HG02981 (cell line): ENCODE data around the gene CHCHD3.

Experiments used
- ATAC-seq: cut with Tn5 transposase; IDR thresholded peaks from one replicate; pipeline ENCODE4 v1.9.1; 2021; ENCODE audit warnings: mild to moderate bottlenecking, moderate library complexity; ENCODE audit not compliant: unreplicated experiment

CHCHD3 gene

GRCh38 chr7:132830941-132831340 is 250.9 kb downstream of the CHCHD3 start:
- no peak for ATAC-seq

DNA sequence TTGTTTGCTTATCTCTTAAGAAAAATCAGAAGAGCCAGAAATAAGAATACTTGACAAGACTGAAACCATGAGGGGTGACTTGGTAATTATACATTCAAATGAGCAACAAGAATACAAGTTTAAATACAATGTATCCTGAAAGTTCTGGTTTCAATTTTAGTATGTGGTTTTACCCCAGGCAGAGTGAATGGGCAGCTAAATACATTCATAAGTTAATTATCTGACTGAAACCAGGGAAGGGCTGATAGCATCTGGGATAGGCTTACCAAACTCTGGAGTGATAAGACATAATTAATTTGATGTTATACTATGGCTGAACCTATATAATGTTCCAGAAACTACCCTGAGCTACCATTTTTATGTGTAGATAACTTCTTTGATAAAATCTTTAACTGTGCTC is 253.4 kb downstream of the CHCHD3 start:
- peak; percentile 64 for ATAC-seq

DNA sequence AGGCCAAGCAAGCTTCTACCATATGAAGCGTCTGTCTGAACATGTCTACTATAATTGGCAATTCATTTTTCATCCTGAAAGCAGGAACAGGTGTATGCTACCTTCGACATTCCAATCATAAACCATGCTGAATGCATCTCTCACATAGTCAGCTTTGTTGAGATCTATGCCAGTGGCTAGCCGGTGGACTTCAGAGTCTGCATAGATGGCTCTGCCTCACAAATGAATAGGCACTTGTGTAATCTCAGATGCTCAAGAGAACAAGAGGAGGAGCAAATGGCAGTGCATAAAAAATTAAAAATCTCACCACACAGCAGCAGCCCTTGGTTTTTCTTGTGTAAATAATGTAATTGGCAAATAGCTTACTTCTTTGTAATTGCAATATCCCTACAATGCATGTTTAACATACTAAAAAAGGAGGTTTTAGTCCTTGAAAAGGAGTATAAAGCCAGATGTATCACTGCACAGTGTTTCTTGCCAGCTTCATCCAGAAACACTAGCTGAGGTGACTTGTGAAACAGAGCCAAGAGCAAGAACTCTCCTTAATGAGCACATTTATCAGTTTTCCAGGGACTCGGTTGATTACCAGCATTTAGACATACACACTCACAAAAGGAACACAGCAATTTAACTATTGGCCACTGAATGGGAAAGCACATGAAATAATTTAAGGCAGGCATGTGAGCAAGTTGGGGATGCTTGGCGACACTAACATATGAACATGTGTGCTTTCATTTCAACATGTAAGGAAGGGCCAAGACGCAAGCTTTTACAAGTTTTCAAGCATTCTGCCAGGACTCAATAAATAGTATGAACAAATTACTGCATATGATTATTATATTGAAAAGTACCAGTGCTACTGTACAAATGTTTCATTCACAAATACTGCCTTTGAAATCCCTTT is 255.7 kb downstream of the CHCHD3 start:
- no peak for ATAC-seq

DNA sequence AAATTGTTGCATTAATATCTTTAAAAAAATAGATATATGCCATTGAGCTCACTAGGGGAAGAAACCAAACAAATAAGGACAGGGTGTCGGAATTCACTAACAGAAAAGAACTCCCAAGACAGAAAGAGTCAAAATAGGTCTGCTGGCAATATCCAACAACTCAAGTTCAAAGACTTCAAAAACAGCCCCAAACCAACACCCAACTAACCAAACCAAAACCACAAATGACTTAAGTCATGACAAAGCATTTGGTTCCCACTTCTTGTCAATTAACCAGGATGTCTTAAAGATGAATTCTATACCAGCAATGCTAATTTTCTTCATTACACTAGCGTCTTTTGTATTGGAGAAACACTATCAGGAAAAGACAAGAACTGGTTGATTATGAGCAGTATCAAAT is 256.7 kb downstream of the CHCHD3 start:
- ATAC-seq, result no peak

DNA sequence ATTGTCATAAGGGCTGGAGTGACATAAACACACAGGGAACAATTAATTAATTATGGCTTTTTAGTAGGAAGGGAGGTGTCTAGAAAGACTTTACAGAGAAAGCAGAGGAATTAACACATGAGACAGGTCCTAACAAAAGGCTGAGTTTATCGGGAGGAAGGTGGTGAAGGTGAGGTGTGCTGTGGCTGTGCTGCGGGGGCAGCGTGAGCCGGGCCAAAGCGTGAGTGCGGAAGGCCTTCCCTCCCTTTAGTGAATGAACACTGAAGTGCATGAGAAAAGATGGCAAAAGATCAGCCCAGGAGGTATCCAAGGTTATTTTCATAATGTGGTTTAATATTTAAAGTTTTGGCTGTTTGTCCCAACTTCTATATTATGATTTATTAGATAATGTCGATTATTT is 262.2 kb downstream of the CHCHD3 start:
- ATAC-seq, result no peak

- ATAC-seq, result no peak
Observed at GRCh38 chr7:132817949-132818348, 263.9 kb downstream of the CHCHD3 start.

DNA sequence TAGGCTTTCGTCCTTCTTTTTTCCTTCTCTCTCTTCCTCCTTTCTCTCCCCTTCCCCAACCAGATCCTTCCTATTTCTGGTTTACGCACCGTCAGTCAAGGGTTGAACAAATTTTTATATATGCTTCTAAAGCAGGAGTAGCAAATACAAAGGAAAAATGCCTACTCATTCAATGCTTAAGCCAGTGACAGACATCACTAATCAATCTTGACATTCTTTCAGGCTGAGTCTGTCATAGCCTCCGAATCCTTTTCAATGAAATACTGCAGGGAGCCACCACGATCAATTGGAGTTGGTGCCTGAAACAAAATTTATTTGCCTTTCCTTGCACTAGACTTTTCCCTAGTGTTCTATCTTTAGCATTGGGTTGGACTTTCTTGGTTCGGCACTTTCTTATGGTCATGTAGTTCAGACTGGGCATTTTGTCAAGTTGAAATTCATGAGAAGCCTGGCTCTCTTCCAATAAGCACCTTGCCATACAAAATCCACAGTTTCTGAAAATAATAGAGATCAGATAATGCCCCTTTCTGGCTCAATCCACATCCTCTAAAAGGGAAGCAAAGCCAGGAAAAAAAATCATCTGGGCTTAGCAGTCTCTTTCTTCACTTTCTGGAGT is 266.1 kb downstream of the CHCHD3 start:
- ATAC-seq, result no peak

- no peak for ATAC-seq
Observed at GRCh38 chr7:132815130-132815529, 266.8 kb downstream of the CHCHD3 start.

DNA sequence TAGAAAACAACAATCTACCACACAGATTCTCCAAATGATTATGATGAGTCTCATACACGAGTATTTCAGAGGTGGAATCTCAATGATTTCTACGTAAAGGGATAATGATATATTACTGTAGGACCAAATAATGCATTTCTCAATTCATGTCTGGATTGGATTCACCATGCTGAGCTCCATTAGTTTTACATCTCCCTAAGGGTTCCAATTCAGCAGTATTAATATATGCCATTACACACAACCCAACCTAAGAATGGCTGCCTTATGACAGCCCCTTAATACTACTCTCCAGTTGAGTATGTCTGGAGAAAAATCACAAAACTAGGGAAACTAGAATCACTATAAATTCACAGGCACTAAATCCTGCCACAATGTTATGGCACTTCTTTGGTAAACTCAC is 271.3 kb downstream of the CHCHD3 start:
- ATAC-seq, result no peak

DNA sequence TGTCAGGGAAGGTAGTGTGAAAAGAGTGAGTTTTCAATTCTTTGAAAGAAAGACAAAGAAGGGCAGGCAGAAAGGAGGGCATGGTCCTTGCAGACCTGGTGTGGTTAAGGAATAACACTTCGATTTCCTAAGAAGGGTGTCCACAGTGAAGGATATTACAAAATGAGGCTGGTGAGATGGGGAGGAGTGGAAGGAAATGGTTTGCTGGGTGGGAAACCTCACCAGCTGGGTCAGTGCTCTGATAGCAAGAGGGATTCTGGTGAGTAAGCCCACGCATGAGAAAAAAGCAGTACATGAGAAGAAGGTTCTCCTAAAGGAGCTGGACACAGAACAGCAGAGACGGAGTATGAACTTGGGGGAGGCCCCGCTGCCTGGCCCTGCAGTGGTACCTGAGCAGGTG is 275.1 kb downstream of the CHCHD3 start:
- no peak for ATAC-seq

DNA sequence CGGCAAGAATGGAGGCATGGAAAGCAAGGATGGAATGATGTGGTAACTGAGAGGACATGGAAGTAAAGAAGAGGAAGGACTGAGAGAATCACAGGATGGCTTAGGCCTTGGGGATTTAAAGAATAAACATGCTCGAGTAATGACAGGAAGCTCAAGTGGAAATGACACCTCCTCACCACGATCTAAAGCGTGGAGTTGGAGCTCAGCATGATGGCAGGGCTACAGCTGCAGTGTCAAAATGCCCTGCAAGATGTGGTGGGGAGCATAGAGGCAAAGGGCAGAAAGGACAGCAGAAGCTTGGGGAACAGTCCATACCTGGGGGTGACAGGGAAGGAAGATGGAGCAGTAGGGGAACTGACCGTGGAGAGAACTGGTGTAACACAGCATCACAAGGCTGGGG is 276.1 kb downstream of the CHCHD3 start:
- no peak for ATAC-seq

DNA sequence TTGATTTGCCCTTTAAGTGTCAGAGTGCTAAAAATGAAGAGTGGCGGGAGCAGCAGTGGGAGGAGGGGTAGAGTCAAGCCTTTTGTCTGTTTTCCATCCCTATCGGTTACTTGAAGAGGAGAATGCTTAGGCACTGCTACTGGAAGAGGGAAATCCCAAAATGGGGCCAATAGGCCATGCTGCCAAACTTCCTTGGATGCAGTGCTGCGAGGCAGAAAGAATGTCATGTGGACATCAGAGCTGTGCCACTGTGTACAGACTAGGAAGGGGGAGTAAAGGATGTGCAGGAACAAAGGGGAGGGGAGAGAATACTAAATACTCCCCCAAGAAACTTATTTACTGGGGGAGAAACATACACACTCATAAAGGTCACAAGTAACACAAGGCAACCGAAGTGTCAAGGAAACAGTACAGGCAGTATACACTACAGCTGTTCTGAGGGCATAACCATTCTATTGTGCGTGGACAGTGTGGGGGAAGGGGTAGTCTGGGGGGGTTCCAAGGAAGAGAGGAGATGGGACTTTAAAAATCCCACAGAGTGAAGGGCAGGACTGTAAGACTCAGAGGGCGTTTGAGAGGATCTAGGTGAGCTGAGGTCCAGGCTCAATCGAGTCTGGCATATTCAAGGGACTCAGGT is 276.9 kb downstream of the CHCHD3 start:
- ATAC-seq, result no peak

DNA sequence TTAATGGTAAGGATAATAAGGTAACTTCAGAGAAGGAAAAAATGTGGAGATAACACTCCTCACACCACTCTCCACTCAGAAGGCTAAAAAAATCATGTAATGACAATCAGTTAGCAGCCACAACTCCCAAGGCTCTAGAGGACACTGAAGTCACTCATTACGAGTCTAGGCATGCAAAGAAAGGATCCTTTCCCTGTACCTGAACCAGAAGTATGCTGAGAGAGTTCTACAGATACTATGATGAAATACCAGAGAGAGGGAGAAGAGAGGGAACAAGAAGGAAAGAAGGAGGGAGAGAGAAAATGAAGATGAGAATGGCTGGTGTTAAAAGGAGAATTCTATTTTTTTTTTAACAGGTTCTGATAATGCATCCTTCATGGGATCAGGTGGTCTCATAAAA is 281.4 kb downstream of the CHCHD3 start:
- ATAC-seq, result no peak

DNA sequence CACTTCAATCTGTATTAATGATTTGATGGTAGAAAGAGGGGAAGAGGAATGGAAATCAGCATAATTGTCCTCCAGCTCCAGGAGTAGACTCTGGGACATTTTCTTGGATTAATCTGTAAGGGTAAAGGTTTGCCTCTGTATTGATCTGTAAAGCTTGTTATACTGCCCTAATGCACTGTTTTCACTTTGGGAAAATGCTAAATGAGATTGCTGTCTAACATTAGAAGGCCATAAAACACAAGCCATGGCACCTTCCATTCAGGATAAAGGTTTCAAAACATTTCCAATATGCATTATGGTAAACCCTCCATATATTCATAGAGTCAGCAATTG is 282.8 kb downstream of the CHCHD3 start:
- no peak for ATAC-seq

- ATAC-seq, result no peak
Observed at GRCh38 chr7:132797152-132797551, 284.7 kb downstream of the CHCHD3 start.

DNA sequence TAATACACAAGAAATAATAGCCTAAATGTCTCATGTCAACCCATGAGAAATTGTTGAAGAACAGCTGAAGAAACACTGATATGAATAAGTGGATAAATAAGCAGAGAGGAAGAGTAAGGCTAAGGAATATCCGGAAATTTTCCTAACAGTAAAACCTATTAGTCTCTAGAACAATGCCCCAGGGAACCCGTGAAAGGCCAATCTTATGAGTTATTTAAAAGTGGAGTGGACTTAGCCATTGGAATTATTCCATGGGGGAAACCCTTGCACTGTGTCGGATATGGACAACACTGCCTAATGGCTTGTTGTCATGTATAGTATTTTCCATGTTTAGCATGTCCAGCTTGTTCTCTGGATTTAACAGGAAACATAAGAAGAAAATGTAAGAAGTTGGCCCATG is 288.4 kb downstream of the CHCHD3 start:
- no peak for ATAC-seq

DNA sequence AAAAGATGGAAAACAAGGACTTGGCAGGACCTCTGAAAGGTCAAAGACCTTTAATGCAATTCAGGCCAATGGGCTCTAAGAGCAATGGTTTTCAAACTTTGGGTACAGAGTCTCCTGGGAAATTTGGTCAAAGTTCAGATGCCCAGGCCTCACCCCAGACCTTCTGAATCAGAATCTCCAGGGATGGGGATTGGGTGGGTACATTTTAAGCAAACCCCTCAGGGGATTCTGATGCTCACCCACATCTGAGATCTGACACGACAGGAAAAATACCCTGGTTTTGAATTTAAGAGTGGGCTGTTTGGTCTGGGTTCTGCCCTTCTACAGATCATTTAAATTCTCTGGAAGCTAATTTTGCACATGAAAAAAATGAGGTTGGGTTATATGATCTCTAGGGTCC is 290.9 kb downstream of the CHCHD3 start:
- ATAC-seq, result no peak

- ATAC-seq, result no peak
Observed at GRCh38 chr7:132790104-132790503, 291.8 kb downstream of the CHCHD3 start.

DNA sequence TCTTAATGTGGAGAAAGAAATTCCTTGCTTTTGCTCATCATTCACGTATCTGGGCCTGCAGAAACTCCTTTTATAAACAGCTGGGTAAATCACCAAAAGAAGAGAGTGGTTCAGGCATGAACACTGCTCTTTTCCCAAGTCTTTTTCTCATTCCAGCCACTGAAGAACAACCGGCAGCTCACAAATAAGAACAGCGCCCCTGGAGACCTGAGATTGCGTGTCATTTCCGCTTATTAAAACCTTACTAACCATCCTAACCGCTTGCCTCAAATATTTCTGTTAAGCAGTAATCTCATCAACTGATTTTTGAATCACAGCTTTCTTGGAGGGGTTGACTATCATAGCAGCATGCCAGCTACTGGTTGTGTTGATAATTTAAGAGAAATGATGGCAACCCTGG is 292.6 kb downstream of the CHCHD3 start:
- no peak for ATAC-seq

DNA sequence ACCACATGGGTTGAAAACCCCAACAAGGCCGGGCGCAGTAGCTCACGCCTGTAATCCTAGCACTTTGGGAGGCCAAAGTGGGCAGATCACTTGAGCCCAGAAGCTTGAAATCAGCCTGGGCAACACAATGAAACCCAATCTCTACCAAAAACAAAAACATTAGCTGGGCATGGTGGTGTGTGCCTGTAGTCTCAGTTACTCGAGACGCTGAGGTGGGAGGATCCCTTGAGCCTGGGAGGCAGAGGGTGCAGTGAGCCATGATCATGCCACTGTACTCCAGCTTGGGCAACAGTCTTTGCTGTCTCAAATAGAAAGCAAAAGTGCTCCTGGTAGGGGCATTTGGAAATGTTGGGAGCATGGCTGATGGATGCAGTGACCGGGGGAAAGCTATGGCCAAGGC is 296.0 kb downstream of the CHCHD3 start:
- no peak for ATAC-seq

- ATAC-seq, result no peak
Observed at GRCh38 chr7:132784406-132784805, 297.5 kb downstream of the CHCHD3 start.

GRCh38 chr7:132783824-132784223 is 298.1 kb downstream of the CHCHD3 start:
- ATAC-seq, result no peak
